H9 (cell line): ENCODE data around the gene KISS1R. TPM values are rescaled to one million over a fixed set of nuclear protein-coding genes. Genes with fewer than 3 reads are reported as not detected.

Experiments
- DNase-seq: peaks from one replicate; pipeline ENCODE4 v3.0.0-alpha.2; 2017
- H2AFZ ChIP-seq: one replicate; pipeline ENCODE4 v1.6.1; 2013; ENCODE audit warnings: mild to moderate bottlenecking, low read length, control low read depth, moderate library complexity
- H2AK5ac ChIP-seq: 2 replicates; pipeline ENCODE4 v1.6.1; 2013; ENCODE audit warnings: low read length, control low read depth, mixed read lengths; ENCODE audit not compliant: insufficient read length
- H2BK120ac ChIP-seq: one replicate; pipeline ENCODE4 v1.6.1; 2013; ENCODE audit warnings: low read depth, mild to moderate bottlenecking, low read length, control low read depth, inconsistent platforms; ENCODE audit not compliant: poor library complexity, severe bottlenecking
- H2BK12ac ChIP-seq: 2 replicates; pipeline ENCODE4 v1.6.1; 2013; ENCODE audit warnings: low read length, control low read depth, mixed read lengths, low read depth; ENCODE audit not compliant: insufficient read length
- H2BK15ac ChIP-seq: 2 replicates; pipeline ENCODE4 v1.6.1; 2013; ENCODE audit warnings: low read depth, low read length, control low read depth
- H2BK20ac ChIP-seq: one replicate; pipeline ENCODE4 v1.6.1; 2013; ENCODE audit warnings: low read depth, mild to moderate bottlenecking, low read length, control low read depth, inconsistent platforms; ENCODE audit not compliant: poor library complexity, severe bottlenecking
- H2BK5ac ChIP-seq: 2 replicates; pipeline ENCODE4 v1.6.1; 2013; ENCODE audit warnings: low read length, control low read depth, mixed read lengths; ENCODE audit not compliant: insufficient read length
- H3K14ac ChIP-seq: 2 replicates; pipeline ENCODE4 v1.6.1; 2013; ENCODE audit warnings: low read length, control low read depth; ENCODE audit not compliant: insufficient read depth
- H3K18ac ChIP-seq: 2 replicates; pipeline ENCODE4 v1.6.1; 2013; ENCODE audit warnings: low read depth, mild to moderate bottlenecking, mixed read lengths, low read length, control low read depth; ENCODE audit not compliant: insufficient read length
- H3K23ac ChIP-seq: 2 replicates; pipeline ENCODE4 v1.6.1; 2013; ENCODE audit warnings: low read length, control low read depth, mixed read lengths, low read depth; ENCODE audit not compliant: insufficient read length
- H3K23me2 ChIP-seq: 2 replicates; pipeline ENCODE4 v1.6.1; 2013; ENCODE audit warnings: low read depth, mild to moderate bottlenecking, mixed read lengths, low read length, control low read depth; ENCODE audit not compliant: insufficient read length, poor library complexity, severe bottlenecking
- H3K27ac ChIP-seq: 2 replicates; pipeline ENCODE4 v1.5.1; 2013; ENCODE audit warnings: low read length, control low read depth, mixed read lengths, low read depth; ENCODE audit not compliant: insufficient read length
- H3K27me3 ChIP-seq: 2 replicates; pipeline ENCODE4 v1.6.1; 2013; ENCODE audit warnings: low read length, control low read depth, inconsistent platforms; ENCODE audit not compliant: insufficient read depth
- H3K4ac ChIP-seq: 2 replicates; pipeline ENCODE4 v1.6.1; 2013; ENCODE audit warnings: low read depth, mild to moderate bottlenecking, control low read depth, inconsistent platforms, low read length, moderate library complexity
- H3K4me1 ChIP-seq: 2 replicates; pipeline ENCODE4 v1.6.1; 2013; ENCODE audit warnings: low read length, control low read depth, inconsistent platforms; ENCODE audit not compliant: insufficient read depth
- H3K4me2 ChIP-seq: 2 replicates; pipeline ENCODE4 v1.6.1; 2013; ENCODE audit warnings: low read length, control low read depth, mixed read lengths; ENCODE audit not compliant: insufficient read length, insufficient read depth
- H3K56ac ChIP-seq: 2 replicates; pipeline ENCODE4 v1.6.1; 2013; ENCODE audit warnings: low read depth, mild to moderate bottlenecking, mixed read lengths, low read length, control low read depth; ENCODE audit not compliant: insufficient read length
- H3K79me1 ChIP-seq: 2 replicates; pipeline ENCODE4 v1.6.1; 2013; ENCODE audit warnings: low read depth, mild to moderate bottlenecking, moderate library complexity, low read length, control low read depth, inconsistent platforms; ENCODE audit not compliant: insufficient read depth, poor library complexity, severe bottlenecking
- H3K79me2 ChIP-seq: 2 replicates; pipeline ENCODE4 v1.6.1; 2013; ENCODE audit warnings: low read length, control low read depth, inconsistent platforms; ENCODE audit not compliant: insufficient read depth
- H3K9ac ChIP-seq: 2 replicates; pipeline ENCODE4 v1.6.1; 2013; ENCODE audit warnings: low read length, control low read depth, mixed read lengths; ENCODE audit not compliant: insufficient read length; ENCODE audit errors: extremely low read depth
- H3K9me3 ChIP-seq: one replicate; pipeline ENCODE4 v1.6.1; 2013; ENCODE audit warnings: low read depth, low read length, inconsistent platforms; ENCODE audit not compliant: control insufficient read depth
- H3T11ph ChIP-seq: one replicate; pipeline ENCODE4 v1.6.1; 2013; ENCODE audit warnings: mild to moderate bottlenecking, low read length, control low read depth, inconsistent platforms
- H4K20me1 ChIP-seq: one replicate; pipeline ENCODE4 v1.6.1; 2013; ENCODE audit not compliant: control insufficient read depth, insufficient read length, insufficient read depth
- H4K5ac ChIP-seq: 2 replicates; pipeline ENCODE4 v1.6.1; 2013; ENCODE audit warnings: low read depth, mild to moderate bottlenecking, mixed read lengths, low read length, control low read depth; ENCODE audit not compliant: insufficient read length
- H4K8ac ChIP-seq: replicated peaks from 2 replicates; pipeline ENCODE4 v1.6.1; 2013; ENCODE audit warnings: low read length, control low read depth, mixed read lengths, low read depth; ENCODE audit not compliant: insufficient read length
- H4K91ac ChIP-seq: 2 replicates; pipeline ENCODE4 v1.6.1; 2013; ENCODE audit warnings: low read depth, mild to moderate bottlenecking, moderate library complexity, mixed read lengths, low read length, control low read depth; ENCODE audit not compliant: insufficient read length
- H3K27ac Mint-ChIP-seq, 3 experiments: 2 replicates in 2 of 3; 3 replicates in 1 of 3; pipeline ENCODE4 v1.8.0; 2020 to 2021; ENCODE audit warnings: mixed read lengths in 3 of 3, mild to moderate bottlenecking in 1 of 3, moderate library complexity in 1 of 3
- H3K27me3 Mint-ChIP-seq: 2 replicates; pipeline ENCODE4 v1.8.0; 2021; ENCODE audit warnings: low read depth, mild to moderate bottlenecking, moderate library complexity, mixed read lengths
- H3K36me3 Mint-ChIP-seq, 3 experiments: 2 replicates in 2 of 3; 3 replicates in 1 of 3; pipeline ENCODE4 v1.8.0; 2020 to 2021; ENCODE audit warnings: low read depth in 3 of 3, mixed read lengths in 3 of 3; ENCODE audit not compliant: insufficient read depth in 1 of 3
- H3K4me1 Mint-ChIP-seq, 2 experiments: 2 replicates each; pipeline ENCODE4 v1.8.0; 2020; ENCODE audit warnings: mixed read lengths in 2 of 2
- H3K4me3 Mint-ChIP-seq, 2 experiments: 2 replicates in 1 of 2; 3 replicates in 1 of 2; pipeline ENCODE4 v1.8.0; 2020 to 2021; ENCODE audit warnings: mild to moderate bottlenecking in 2 of 2, mixed read lengths in 2 of 2, moderate library complexity in 1 of 2
- H3K9me3 Mint-ChIP-seq, 2 experiments: 2 replicates in 1 of 2; 3 replicates in 1 of 2; pipeline ENCODE4 v1.8.0; 2020; ENCODE audit warnings: mild to moderate bottlenecking in 2 of 2, mixed read lengths in 2 of 2, moderate library complexity in 1 of 2
- WGBS: extraction: QIAGEN DNeasy Blood & Tissue Kit; methylation state at CpG from one replicate; pipeline ENCODE4 v1.1.7; 2013; ENCODE audit warnings: missing lambda C conversion rate, low lambda C conversion rate, mixed read lengths; ENCODE audit not compliant: insufficient read length; ENCODE audit errors: extremely low coverage; 5-methylcytosine and 5-hydroxymethylcytosine counted together
- total RNA-seq: library from RNA; stranded (reverse); gene quantifications from 2 replicates; pipeline ENCODE4 v1.2.1, GENCODE V29; 2021
- TF ChIP-seq, protein P1 (sequence below): fragments of 200-600 bp; sonication (generic); conservative IDR thresholded peaks from 3 replicates; pipeline ENCODE4 v1.8.0; 2021; ENCODE audit warnings: antibody characterized with exemption, mild to moderate bottlenecking

KISS1R gene
- total RNA-seq, 1 experiment from 2014 or later = 3.3 TPM

GRCh38 chr19:944663-945241 is 27.6 kb downstream of the KISS1R start:
- Histone ChIP-seq H4K5ac (no peak overlapping the region), H3K14ac (no peak overlapping the region), H4K8ac (no peak overlapping the region), H3K9ac (no peak overlapping the region), H3K18ac (no peak overlapping the region), H2AK5ac (no peak overlapping the region), H2AFZ (no peak overlapping the region), H3K23me2 (no peaks in the 10 kb centered on the region), H3K4ac (no peak overlapping the region), H3K4me2 (no peak overlapping the region), H2BK120ac (no peak overlapping the region), H3K79me2 (peaks cover 2% of the 10 kb centered on the region; the same call in 1 of the 2 replicates), H2BK20ac (no peak overlapping the region), H4K91ac (no peak overlapping the region), H3K23ac (no peak overlapping the region), H3K27ac (no peak overlapping the region), H3T11ph (no peak overlapping the region), H3K9me3 (no peaks in the 10 kb centered on the region), H3K56ac (no peak overlapping the region), H3K4me1 (no peaks in the 10 kb centered on the region), H3K27me3 (no peaks in the 10 kb centered on the region), H4K20me1 (peaks cover 12% of the 10 kb centered on the region), H2BK12ac (no peak overlapping the region), H2BK5ac (no peak overlapping the region), H3K79me1 (no peaks in the 10 kb centered on the region), H2BK15ac (no peak overlapping the region)
- TF ChIP-seq, protein P1, sequence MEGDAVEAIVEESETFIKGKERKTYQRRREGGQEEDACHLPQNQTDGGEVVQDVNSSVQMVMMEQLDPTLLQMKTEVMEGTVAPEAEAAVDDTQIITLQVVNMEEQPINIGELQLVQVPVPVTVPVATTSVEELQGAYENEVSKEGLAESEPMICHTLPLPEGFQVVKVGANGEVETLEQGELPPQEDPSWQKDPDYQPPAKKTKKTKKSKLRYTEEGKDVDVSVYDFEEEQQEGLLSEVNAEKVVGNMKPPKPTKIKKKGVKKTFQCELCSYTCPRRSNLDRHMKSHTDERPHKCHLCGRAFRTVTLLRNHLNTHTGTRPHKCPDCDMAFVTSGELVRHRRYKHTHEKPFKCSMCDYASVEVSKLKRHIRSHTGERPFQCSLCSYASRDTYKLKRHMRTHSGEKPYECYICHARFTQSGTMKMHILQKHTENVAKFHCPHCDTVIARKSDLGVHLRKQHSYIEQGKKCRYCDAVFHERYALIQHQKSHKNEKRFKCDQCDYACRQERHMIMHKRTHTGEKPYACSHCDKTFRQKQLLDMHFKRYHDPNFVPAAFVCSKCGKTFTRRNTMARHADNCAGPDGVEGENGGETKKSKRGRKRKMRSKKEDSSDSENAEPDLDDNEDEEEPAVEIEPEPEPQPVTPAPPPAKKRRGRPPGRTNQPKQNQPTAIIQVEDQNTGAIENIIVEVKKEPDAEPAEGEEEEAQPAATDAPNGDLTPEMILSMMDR = no peak
- H3K27me3 Mint-ChIP-seq = no peaks in the 10 kb centered on the region; the same call in 1 of the 2 replicates
- peak overlapping the region in 1 of 3 experiments; percentile 72; a peak in 2 of 7 replicates for H3K27ac Mint-ChIP-seq
- H3K4me1 Mint-ChIP-seq = no peaks in the 10 kb centered on the region
- DNase-seq = no peak
- peaks cover 14 to 31% (median 31%) of the 10 kb centered on the region in 3 experiments; a peak in 6 of 7 replicates for H3K36me3 Mint-ChIP-seq
- H3K9me3 Mint-ChIP-seq = no peaks in the 10 kb centered on the region
- WGBS = no CpG with 5 or more reads among the region's 22 CpGs
- no peak overlapping the region for H3K4me3 Mint-ChIP-seq
